Keratinocyte (primary cell): Measurements from ENCODE around the gene PRM1. TPM values are rescaled to one million over a fixed set of nuclear protein-coding genes. Genes with fewer than 3 reads are reported as not detected.
A peak's percentile ranks its signal among the peaks of the same experiment; 100 is the strongest.

Experiments
- DNase-seq: peaks from one replicate; pipeline ENCODE4 v3.0.0-alpha.2; 2011; ENCODE audit warnings: low read depth, missing footprints, low spot score
- FAIRE-seq: peaks from 2 replicates; lab custom pipeline; 2011; peaks lifted over from hg19 to GRCh38; lab: Jason Lieb, UNC
- H2AFZ ChIP-seq: 2 replicates; pipeline ENCODE4 v1.6.0; 2012; ENCODE audit warnings: low read length, control low read depth, inconsistent platforms; ENCODE audit not compliant: control insufficient read depth
- H3K27ac ChIP-seq: 2 replicates; pipeline ENCODE4 v1.5.1; 2011; ENCODE audit warnings: low read length; ENCODE audit not compliant: control insufficient read depth, insufficient read depth
- H3K27me3 ChIP-seq: 3 replicates; pipeline ENCODE4 v1.6.0; 2011; ENCODE audit warnings: low read length; ENCODE audit not compliant: control insufficient read depth, insufficient read depth; ENCODE audit errors: extremely low read depth
- H3K36me3 ChIP-seq, 2 experiments: 2 replicates in 1 of 2; 3 replicates in 1 of 2; pipeline ENCODE4 v1.5.1; 2011; ENCODE audit warnings: low read length in 2 of 2, mild to moderate bottlenecking in 1 of 2; ENCODE audit not compliant: control insufficient read depth in 2 of 2, insufficient read depth in 2 of 2; ENCODE audit errors: extremely low read depth in 1 of 2
- H3K4me1 ChIP-seq: 3 replicates; pipeline ENCODE4 v1.5.1; 2011; ENCODE audit warnings: low read length; ENCODE audit not compliant: control insufficient read depth, insufficient read depth; ENCODE audit errors: extremely low read depth
- H3K4me2 ChIP-seq: 3 replicates; pipeline ENCODE4 v1.6.0; 2011; ENCODE audit warnings: low read depth, low read length; ENCODE audit not compliant: control insufficient read depth, insufficient read depth; ENCODE audit errors: extremely low read depth
- H3K4me3 ChIP-seq, 3 experiments: fragments of 200-600 bp in 1 of 3; sonication (generic) in 1 of 3; 2 replicates in 2 of 3; 3 replicates in 1 of 3; pipeline ENCODE4 v1.5.1; 2011 to 2016; ENCODE audit warnings: low read length in 3 of 3, mild to moderate bottlenecking in 3 of 3, control low read depth in 2 of 3, inconsistent platforms in 1 of 3, low read depth in 1 of 3, mixed read lengths in 1 of 3, mixed run types in 1 of 3, moderate library complexity in 1 of 3; ENCODE audit not compliant: control insufficient read depth in 2 of 3, insufficient read depth in 2 of 3; ENCODE audit errors: extremely low read depth in 1 of 3
- H3K79me2 ChIP-seq: 2 replicates; pipeline ENCODE4 v1.6.0; 2012; ENCODE audit warnings: low read length; ENCODE audit not compliant: control insufficient read depth, insufficient read depth
- H3K9ac ChIP-seq: 3 replicates; pipeline ENCODE4 v1.6.0; 2011; ENCODE audit warnings: low read length; ENCODE audit not compliant: control insufficient read depth, insufficient read depth; ENCODE audit errors: extremely low read depth
- H3K9me1 ChIP-seq: 3 replicates; pipeline ENCODE4 v1.6.0; 2011; ENCODE audit warnings: low read length; ENCODE audit not compliant: control insufficient read depth, insufficient read depth; ENCODE audit errors: extremely low read depth
- H3K9me3 ChIP-seq: 2 replicates; pipeline ENCODE4 v1.5.1; 2012; ENCODE audit warnings: low read depth, low read length; ENCODE audit not compliant: control insufficient read depth
- H4K20me1 ChIP-seq: 3 replicates; pipeline ENCODE4 v1.6.0; 2011; ENCODE audit warnings: low read length; ENCODE audit not compliant: control insufficient read depth, insufficient read depth; ENCODE audit errors: extremely low read depth
- CTCF ChIP-seq, 3 experiments: IDR thresholded peaks in 1 of 3; conservative IDR thresholded peaks in 1 of 3; optimal IDR thresholded peaks in 1 of 3; 2 replicates in 2 of 3; 3 replicates in 1 of 3; pipeline versions ENCODE3 to v1.5.1; 2011; ENCODE audit warnings: low read length in 3 of 3, mild to moderate bottlenecking in 3 of 3, moderate library complexity in 2 of 3, control low read depth in 1 of 3, inconsistent platforms in 1 of 3; ENCODE audit not compliant: insufficient read depth in 2 of 3; ENCODE audit errors: extremely low read depth in 1 of 3
- EZH2 ChIP-seq: IDR thresholded peaks from one replicate; pipeline ENCODE4 v1.6.1; 2012; ENCODE audit warnings: inconsistent platforms, mild to moderate bottlenecking, low read length, moderate library complexity
- dilution Hi-C: fragments of 300-500 bp; cut with MboI; formaldehyde crosslinking; loops from one replicate; pipeline ENCODE4 v1.7.0; 2020; ENCODE audit warnings: low sequenced_read_pairs; ENCODE audit not compliant: extremely low pct_ligation_motif_present
- polyA plus RNA-seq, 5 experiments: library from polyadenylated mRNA; depleted of rRNA in 3 of 5; stranded (reverse) in 3 of 5; stranded (forward) in 1 of 5; unstranded in 1 of 5; fragments of >200 nt; gene quantifications; 1 replicate in 1 of 5; 2 replicates in 3 of 5; 3 replicates in 1 of 5; pipeline versions ENCODE4 v1.2.1 to v1.2.3, GENCODE V29; 2011 to 2012; ENCODE audit warnings: missing spikeins in 2 of 5, low read depth in 1 of 5, low replicate concordance in 1 of 5

Gene PRM1
- polyA plus RNA-seq, 1 donor (not counting 4 experiments of a cell fraction or from before 2014, with no cell fraction given): not detected

- peak overlapping the region; percentile 90 for H3K9ac ChIP-seq
These were observed 26.0 kb downstream of the PRM1 start for GRCh38 chr16:11254913-11255736.

GRCh38 chr16:11253995-11254912, 26.9 kb downstream of the PRM1 start:
- Histone ChIP-seq H4K20me1 (no peaks in the 10 kb centered on the region), H3K4me3 (peak overlapping the region; percentile 68 to 88 (median 70)), H3K4me2 (peak overlapping the region; percentile 85), H3K9ac (peak overlapping the region; percentile 90), H3K79me2 (peaks cover 19% of the 10 kb centered on the region), H3K9me1 (no peaks in the 10 kb centered on the region), H3K4me1 (peaks cover 20% of the 10 kb centered on the region), H3K36me3 (no peaks in the 10 kb centered on the region), H2AFZ (peak overlapping the region; percentile 60), H3K27me3 (no peaks in the 10 kb centered on the region), H3K9me3 (no peaks in the 10 kb centered on the region), H3K27ac (no peak overlapping the region)
- DNase-seq (no peak), FAIRE-seq (no peak)
- TF ChIP-seq CTCF (optimal IDR thresholded peaks at IDR 0.05 in 1 of 3, IDR thresholded peaks at IDR 0.05 in 1 of 3, conservative IDR thresholded peaks at IDR 0.05 in 1 of 3; ENCODE audit: extremely low read depth in 1 of 3, insufficient read depth in 2 of 3, low read length in 3 of 3): no peak
- no peak for TF ChIP-seq EZH2
- dilution Hi-C loops: no loop called here

More at GRCh38 chr16:11254913-11255736, 26.0 kb downstream of the PRM1 start:
- TF ChIP-seq EZH2 (no peak), CTCF (optimal IDR thresholded peaks at IDR 0.05 in 1 of 3, IDR thresholded peaks at IDR 0.05 in 1 of 3, conservative IDR thresholded peaks at IDR 0.05 in 1 of 3; ENCODE audit: extremely low read depth in 1 of 3, insufficient read depth in 2 of 3, low read length in 3 of 3) (peak in 2 of 3 experiments; percentile 2 to 41)
- H4K20me1 ChIP-seq: no peaks in the 10 kb centered on the region
- H3K79me2 ChIP-seq: peaks cover 19% of the 10 kb centered on the region
- H3K27me3 ChIP-seq: peaks cover 3% of the 10 kb centered on the region
- H3K27ac ChIP-seq: peak overlapping the region; percentile 40
- H3K4me3 ChIP-seq: peak overlapping the region; percentile 68 to 88 (median 70)
- H3K36me3 ChIP-seq: no peaks in the 10 kb centered on the region
- DNase-seq: no peak
- peak overlapping the region; percentile 85 for H3K4me2 ChIP-seq
- H3K9me3 ChIP-seq: no peaks in the 10 kb centered on the region
- peaks cover 20% of the 10 kb centered on the region for H3K4me1 ChIP-seq
- peak overlapping the region; percentile 60 for H2AFZ ChIP-seq
- dilution Hi-C loops: no loop called here
- FAIRE-seq: no peak
- no peaks in the 10 kb centered on the region for H3K9me1 ChIP-seq
